Measurements from ENCODE around the gene NAA40. TPM values are rescaled to one million over a fixed set of nuclear protein-coding genes. Genes with fewer than 3 reads are reported as not detected.

NAA40 gene
- total and polyA plus RNA-seq, 2 of the 4 experiments (the other 2 are of a cell fraction): 15.2 to 24.7 TPM

- in situ Hi-C loops (cut with MboI; ENCODE audit: low sequenced_read_pairs): no loop called here
- Histone ChIP-seq H2BK120ac (ENCODE audit: low read depth, low read length) (no peak overlapping the region), H3K18ac (ENCODE audit: low read depth, low read length) (no peak overlapping the region), H4K91ac (ENCODE audit: insufficient read depth, low read depth, low read length) (no peak overlapping the region), H2BK5ac (ENCODE audit: low read depth, low read length, poor library complexity, severe bottlenecking) (no peak overlapping the region), H2AK9ac (replicated peaks; ENCODE audit: low read depth, low read length, poor library complexity) (no peak overlapping the region), H3K9ac (ENCODE audit: low read depth, low read length) (no peak overlapping the region), H3K14ac (replicated peaks; ENCODE audit: low read depth, low read length) (no peak overlapping the region), H3K9me1 (ENCODE audit: insufficient read depth, low read length) (no peaks in the 10 kb centered on the region), H3K4ac (ENCODE audit: low read depth, low read length) (no peak overlapping the region), H3K4me3 (ENCODE audit: insufficient read depth, low read depth, low read length) (no peak overlapping the region), H3K4me1 (ENCODE audit: control insufficient read depth, insufficient read depth, low read length) (peaks cover 7% of the 10 kb centered on the region; the same call in 1 of the 2 replicates), H3K23ac (ENCODE audit: low read depth, low read length) (no peak overlapping the region), H2AFZ (replicated peaks; ENCODE audit: low read length, poor library complexity) (no peak overlapping the region), H2BK15ac (ENCODE audit: low read depth, low read length) (no peak overlapping the region), H3K36me3 (ENCODE audit: control insufficient read depth, insufficient read depth, low read length) (peaks cover 23% of the 10 kb centered on the region; the same call in 1 of the 2 replicates), H3K27me3 (ENCODE audit: control insufficient read depth, insufficient read depth, low read length) (no peaks in the 10 kb centered on the region), H3K27ac (ENCODE audit: insufficient read depth, low read length) (no peak overlapping the region), H3K79me1 (ENCODE audit: low read depth in 1 of 2, low read length in 2 of 2) (no peaks in the 10 kb centered on the region; a peak in 2 of 4 replicates), H4K5ac (ENCODE audit: low read depth, low read length) (no peak overlapping the region), H4K20me1 (ENCODE audit: insufficient read depth, low read length) (no peaks in the 10 kb centered on the region; the same call in 1 of the 2 replicates), H4K8ac (ENCODE audit: low read depth in 2 of 2, low read length in 2 of 2) (no peak overlapping the region), H3K9me3 (ENCODE audit: control insufficient read depth, insufficient read depth, low read length) (no peaks in the 10 kb centered on the region), H2BK20ac (ENCODE audit: low read depth, low read length) (no peak overlapping the region), H3K56ac (ENCODE audit: extremely low read depth, insufficient read depth, low read length) (no peak overlapping the region), H2AK5ac (ENCODE audit: low read depth, low read length) (no peak overlapping the region), H3K4me2 (ENCODE audit: low read depth, low read length) (no peak overlapping the region)
- ATAC-seq (ENCODE audit: low read depth): no peak
- POLR2A ChIA-PET (ENCODE audit: unreplicated experiment): no interaction called here
- CTCF ChIA-PET: no interaction called here
- dilution Hi-C loops (cut with HindIII; ENCODE audit: low sequenced_read_pairs, unreplicated experiment): no loop called here
- 82% methylated on average over 5 of the region's 8 CpGs; no CpG with 5 or more reads in 1 of the 2 experiments for WGBS, 2 experiments (ENCODE audit: extremely low coverage in 2 of 2, insufficient read length in 1 of 2)
- no TSS peak for BruUV-seq (replicated peaks)
- intact Hi-C loops (cut with micrococcal nuclease): no loop called here
- DNase-seq: no peak
- TF ChIP-seq MAFK (IDR thresholded peaks at IDR 0.05; ENCODE audit: low read depth, low read length): no peak
- TF ChIP-seq ELK1 (IDR thresholded peaks at IDR 0.05; ENCODE audit: borderline replicate concordance, low read depth, low read length): no peak
- no peak for TF ChIP-seq BHLHE40 (IDR thresholded peaks at IDR 0.05; ENCODE audit: low read depth, low read length)
- no peak for TF ChIP-seq POLR2A (IDR thresholded peaks at IDR 0.05; ENCODE audit: low read depth, low read length)
- TF ChIP-seq RCOR1 (IDR thresholded peaks at IDR 0.05; ENCODE audit: insufficient replicate concordance, low read length): no peak
- TF ChIP-seq USF2 (IDR thresholded peaks at IDR 0.05; ENCODE audit: low read depth, low read length): no peak
- TF ChIP-seq RAD21 (IDR thresholded peaks at IDR 0.05; ENCODE audit: low read length): no peak
Observed at GRCh38 chr11:63911440-63911839, 27.4 kb upstream of the NAA40 start.
